Glomerular visceral epithelial cell (primary cell): ENCODE results near the gene CHMP4B.

Experiments
- DNase-seq: peaks from one replicate; pipeline ENCODE4 v3.0.0-alpha.2; 2016; ENCODE audit errors: extremely low spot score

Gene CHMP4B

GRCh38 chr20:33897313-33897912, 86.3 kb downstream of the CHMP4B start:
- no peak for DNase-seq

DNA sequence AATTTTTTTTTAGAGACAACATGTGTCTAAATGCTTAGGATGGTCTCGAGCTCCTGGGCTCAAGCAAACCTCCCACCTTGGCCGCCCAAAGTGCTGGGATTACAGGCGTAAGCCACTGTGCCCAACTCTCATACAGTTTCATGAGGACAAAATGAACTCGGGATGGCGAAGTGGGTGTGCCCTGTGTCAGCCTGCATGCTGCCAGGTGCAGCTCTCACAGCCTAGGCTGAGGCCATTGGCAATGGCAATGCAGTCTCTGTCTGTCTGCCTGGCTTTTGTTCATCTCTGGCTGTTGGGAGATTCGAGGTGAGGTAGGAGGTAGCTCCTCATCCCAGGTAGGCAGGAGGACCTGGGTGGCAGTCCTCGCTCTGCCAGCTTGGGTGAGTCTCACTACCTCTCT, 88.0 kb downstream of the CHMP4B start:
- no peak for DNase-seq

DNA sequence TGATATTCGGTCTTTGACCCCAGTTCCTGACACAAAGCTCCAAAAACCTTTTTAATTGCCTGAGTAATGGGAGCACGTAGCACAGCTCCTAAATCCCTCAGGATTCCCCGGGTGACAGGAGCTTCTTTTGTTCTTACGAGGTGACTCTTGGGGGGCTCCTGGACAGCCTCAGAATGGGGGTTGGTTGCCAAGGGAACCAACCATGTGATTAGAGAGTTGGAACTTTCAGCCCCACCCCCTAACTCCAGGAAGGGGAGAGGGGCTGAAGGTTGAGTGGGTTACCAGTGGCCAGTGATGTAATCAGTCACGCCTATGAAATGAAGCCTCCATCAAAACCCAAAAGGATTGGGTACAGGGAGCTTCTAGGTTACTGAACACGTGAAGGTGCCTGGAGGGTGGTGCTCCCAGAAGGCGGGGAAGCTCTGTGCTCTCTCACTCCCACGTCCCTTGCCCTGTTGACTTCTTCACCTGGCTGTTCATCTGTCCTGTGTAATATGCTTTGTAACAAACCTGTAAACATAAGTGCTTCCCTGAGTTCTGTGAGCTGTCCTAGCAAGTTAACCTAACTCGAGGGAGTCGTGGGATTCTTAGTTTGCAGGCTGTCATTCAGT, 89.5 kb downstream of the CHMP4B start:
- DNase-seq, result no peak

DNA sequence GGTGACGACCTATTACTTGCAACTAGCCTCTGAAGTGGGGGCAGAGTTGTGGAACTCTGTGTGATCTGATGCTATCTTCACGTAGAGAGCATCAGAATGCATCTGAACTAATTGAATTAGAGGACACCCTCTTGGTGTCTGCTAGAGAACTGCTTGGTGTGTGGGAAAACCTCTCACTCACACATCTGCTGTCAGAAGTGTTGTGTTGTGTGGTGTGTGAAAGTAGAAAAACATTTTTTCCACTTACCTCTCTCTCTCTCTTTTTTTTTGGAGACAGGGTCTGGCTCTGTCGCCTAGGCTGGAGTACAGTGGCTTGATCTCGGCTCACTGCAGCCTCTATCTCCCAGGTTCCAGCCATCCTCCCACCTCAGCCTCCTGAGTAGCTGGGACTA, 90.0 kb downstream of the CHMP4B start:
- no peak for DNase-seq

GRCh38 chr20:33902011-33902410, 90.9 kb downstream of the CHMP4B start:
- no peak for DNase-seq
